ENCODE measurements around the gene MISP.

- TF ChIP-seq CTCF (IDR thresholded peaks at IDR 0.05) (no peak), EZH2 (IDR thresholded peaks at IDR 0.05; ENCODE audit: borderline replicate concordance, insufficient read depth, low read depth, low read length, poor library complexity, severe bottlenecking) (no peak)
These were observed 5.3 kb downstream of the MISP start for GRCh38 chr19:756236-756635.
